Epithelial cell of prostate (primary cell): ENCODE data around the gene NPAT.

Experiments
- DNase-seq: peaks from one replicate; pipeline ENCODE4 v3.0.0-alpha.2; 2011; ENCODE audit warnings: low read depth, low spot score
- H3K27ac ChIP-seq: fragments of 450-650 bp; 2 replicates; pipeline ENCODE4 v1.5.1; 2017; ENCODE audit warnings: mild to moderate bottlenecking

The NPAT gene

DNA sequence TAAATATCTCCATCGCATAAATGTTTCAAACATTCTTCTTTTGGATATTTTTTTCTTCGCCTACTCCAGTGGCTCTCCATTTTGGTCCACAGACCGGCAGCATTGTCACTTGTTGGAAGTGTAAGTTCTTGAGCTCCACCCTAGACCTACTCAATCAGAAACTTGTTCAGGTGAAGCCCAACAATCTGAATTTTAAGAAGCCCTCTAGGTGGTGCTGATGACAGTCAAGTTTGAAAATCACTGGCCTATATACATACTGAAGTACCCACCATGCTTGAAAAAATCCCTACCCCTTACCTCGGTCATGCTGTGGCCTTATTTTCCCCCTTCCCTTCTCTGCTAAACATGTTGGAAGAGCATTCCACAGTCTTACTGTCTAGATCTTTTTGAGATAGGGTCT, 111.3 kb downstream of the NPAT start:
- no peak for DNase-seq
- no peak overlapping the region for H3K27ac ChIP-seq
